ENCODE measurements around the gene HAPLN2. TPM values are rescaled to one million over a fixed set of nuclear protein-coding genes. Genes with fewer than 3 reads are reported as not detected.

Gene HAPLN2
- total RNA-seq, 2 experiments from 2014 or later: not detected

DNA sequence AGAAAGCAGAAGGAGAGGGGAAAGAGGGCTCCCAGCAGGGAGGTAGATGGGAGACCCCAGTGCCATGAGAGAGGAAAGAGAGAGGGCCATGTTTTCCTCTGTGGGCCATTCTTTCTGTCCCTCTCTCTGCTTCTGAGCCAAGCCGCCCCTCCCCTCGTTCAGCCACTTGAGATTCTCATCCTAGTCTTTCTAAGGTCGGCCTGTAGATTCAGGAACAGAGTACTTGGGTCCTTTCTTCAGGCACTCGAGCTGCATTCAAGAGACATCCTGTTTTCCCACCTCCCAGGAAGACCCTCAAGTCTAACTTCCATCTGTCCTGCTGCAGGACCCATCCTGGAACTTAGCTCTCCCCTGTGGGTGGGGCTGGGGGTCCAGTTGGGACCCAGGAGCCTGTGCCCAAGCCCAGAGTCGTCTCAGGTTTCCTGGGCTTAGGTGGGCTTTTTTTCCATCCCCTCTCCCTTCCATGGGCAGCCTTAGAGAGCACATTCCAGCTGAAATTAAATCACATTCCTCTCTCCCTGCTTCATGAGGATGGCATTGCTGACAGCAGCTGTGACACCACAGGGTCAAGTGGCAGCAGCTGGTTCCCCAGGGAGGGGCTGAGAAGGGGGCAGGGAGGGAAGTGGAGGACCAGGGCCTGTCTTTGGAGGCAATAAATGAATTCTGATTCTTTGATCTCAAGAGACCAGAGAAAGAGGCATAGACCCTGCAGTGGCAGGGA, 45.0 kb downstream of the HAPLN2 start:
- POLR2A ChIA-PET: no interaction called here

DNA sequence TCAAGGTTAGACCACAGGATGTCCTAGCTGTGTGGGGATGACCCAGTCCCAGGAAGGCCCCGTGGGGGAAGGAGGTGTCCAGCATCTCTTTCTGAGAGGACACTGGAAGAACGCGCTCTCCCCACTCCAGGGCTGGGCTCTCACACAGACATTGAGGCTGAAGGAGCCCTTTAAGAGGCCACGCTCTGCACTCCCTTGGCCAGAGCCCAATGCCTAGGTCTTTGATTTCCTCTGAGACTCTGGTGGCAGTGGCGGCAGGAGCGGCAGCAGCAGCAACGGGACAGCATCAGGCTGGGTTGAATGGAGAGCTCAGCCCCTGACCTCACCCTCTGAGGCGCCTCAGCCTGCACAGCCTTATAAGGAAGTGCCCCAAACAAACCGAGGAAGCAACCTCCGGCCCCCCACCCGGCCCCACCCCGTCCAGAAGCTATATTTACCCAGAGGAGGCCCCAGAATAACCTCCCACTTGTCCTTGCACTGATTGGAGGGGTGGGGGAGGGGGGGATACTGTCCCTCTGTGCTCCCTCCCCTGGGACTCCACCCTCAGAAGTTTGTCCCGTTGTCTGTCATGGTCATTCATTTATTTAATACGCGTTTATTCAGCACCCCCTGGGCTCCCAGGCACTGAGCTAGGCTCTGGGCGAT, 45.7 kb downstream of the HAPLN2 start:
- POLR2A ChIA-PET: no interaction called here
- CTCF ChIA-PET: interaction anchor here (0.7 to 1.4 kb wide), 5 partner anchors 11 to 41 kb away, joined by 3 read pairs; no protein-coding TSS in a partner anchor

More for the DNA sequence above, 45.0 kb downstream of the HAPLN2 start:
- CTCF ChIA-PET: interaction anchor here (1.0 to 1.4 kb wide), 4 partner anchors 12 to 42 kb away, joined by 3 read pairs; no protein-coding TSS in a partner anchor

DNA sequence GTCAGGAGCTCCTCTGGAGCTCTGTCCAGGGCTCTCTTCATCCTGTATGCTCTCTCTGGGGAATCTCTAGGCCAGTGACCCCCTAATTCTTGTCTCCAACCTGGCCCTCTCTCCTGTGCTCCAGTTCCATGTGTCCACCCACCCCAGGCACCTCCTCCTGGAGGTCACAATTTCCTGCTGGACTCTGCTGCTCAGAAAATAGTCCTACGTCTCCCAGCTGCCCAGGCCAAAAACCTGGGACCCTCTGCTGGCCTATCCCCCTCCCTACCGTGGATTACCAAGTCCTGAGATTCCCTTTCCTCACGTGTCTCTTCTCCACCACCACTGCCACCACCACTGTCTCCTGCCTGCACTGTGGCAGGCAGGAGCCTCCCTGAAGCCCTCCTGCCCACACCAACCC, 46.3 kb downstream of the HAPLN2 start:
- POLR2A ChIA-PET: no interaction called here

DNA sequence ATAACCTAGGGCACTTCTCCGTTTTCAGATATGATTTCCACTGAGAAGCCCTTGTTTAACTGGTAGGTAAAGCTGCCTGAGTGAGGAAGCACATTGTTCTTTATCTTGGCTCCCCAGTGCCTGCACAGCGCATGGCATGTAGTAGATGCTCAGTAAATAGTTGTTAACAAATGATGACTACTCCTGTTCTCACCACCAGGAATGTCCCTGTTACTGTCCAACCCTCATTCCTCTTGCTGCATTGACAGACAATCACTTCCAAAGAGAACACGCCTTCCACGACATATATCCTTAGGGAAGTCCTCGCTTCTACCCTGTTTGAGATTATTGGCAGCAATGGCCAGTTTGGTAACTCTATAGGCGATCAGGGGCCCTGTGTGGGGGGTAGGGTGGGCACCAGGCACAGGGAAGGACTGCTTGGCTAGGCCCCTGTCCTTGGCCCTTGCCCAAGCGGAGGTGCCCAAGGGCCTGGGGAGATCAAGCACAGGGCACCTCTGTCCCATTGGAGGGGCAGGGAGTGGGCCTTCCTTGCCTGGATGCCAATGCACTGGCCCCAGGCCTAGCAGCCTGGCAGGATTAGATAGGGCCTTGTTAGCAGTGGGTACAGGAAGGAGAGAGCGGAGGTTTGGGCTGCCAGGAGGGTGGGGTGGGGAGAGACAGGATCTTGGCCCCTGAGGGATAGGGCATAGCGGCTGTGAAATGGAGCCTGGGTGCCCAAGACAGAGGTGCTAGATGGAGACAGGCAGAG, 47.8 kb downstream of the HAPLN2 start:
- ChIA-PET POLR2A (interaction anchor here (0.6 kb wide), 1 partner anchor 142 kb away, joined by 3 read pairs; no protein-coding TSS in a partner anchor), CTCF (interaction anchor here (0.8 to 3.6 kb wide), 2 partner anchors 7 to 22 kb away, joined by 3 to 11 read pairs; no protein-coding TSS in a partner anchor)

More for the DNA sequence above, 46.3 kb downstream of the HAPLN2 start:
- CTCF ChIA-PET: interaction anchor here (0.7 to 3.6 kb wide), 3 partner anchors 23 to 24 kb away, joined by 3 to 11 read pairs (median 3); no protein-coding TSS in a partner anchor

DNA sequence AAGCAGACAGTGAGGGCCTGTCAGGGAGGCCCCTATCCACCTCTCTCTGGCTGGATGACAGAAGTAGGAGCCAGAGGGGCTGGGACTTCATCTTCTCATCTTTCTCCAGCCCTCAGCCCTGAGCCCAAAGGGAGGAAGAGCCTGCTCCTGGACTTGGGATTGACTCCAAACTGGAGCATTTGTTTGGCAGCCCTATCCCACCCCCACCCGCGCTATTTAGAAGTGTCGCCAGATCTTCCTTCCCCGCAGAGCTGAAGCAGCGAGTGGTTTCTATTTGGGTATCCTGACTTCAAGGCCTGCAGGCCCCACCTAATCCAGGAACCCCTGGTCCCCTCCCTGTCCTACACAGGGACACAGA, 48.4 kb downstream of the HAPLN2 start:
- ChIA-PET CTCF (interaction anchor here (0.8 to 3.6 kb wide), 2 partner anchors 8 to 22 kb away, joined by 3 to 11 read pairs; no protein-coding TSS in a partner anchor), POLR2A (no interaction called here)

DNA sequence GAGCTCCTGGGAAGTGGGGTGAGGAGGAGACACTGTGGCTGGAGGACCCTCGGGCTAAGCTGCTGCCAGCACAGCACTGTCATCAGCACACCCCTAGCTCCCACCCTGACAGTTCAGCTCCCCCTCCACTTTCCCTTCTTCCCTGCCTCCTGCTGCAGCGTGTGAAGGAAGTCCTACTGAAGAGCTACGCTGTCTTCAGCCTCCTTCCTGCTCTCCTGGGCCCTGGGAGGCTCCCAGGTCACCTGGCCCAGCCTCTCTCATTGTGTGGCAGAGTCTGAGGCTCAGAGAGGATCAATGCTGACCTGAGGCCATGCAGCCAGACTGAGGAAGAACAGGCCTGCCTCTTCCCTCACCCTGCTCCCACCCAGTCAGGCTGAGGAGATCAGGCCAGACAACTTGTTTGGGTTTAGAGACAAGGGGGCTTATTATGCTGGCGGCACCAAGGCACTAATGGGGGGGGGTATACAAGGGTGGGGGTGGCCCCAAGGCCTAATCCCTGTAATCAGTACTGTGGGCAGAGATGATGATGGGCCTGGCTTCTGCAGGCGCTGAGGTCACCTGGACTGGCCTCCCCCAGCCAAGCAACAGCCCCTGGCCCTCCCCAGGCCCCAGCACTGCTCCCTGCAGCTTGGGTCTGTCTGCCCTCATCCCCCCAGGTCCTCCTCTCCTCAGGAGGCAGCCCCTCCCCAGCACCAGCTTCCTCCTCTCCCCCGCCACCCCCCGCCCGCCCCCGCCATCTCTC, 48.9 kb downstream of the HAPLN2 start:
- CTCF ChIA-PET: interaction anchor here (0.8 to 3.6 kb wide), 2 partner anchors 9 to 21 kb away, joined by 3 to 11 read pairs; no protein-coding TSS in a partner anchor
- POLR2A ChIA-PET: no interaction called here

- ChIA-PET CTCF (interaction anchor here (3.6 kb wide), 1 partner anchor 20 kb away, joined by 11 read pairs; no protein-coding TSS in a partner anchor), POLR2A (no interaction called here)
These were observed 49.8 kb downstream of the HAPLN2 start for GRCh38 chr1:156668801-156669637.

GRCh38 chr1:156669794-156670193, 50.6 kb downstream of the HAPLN2 start:
- ChIA-PET CTCF (interaction anchor here (0.5 to 1.0 kb wide), 3 partner anchors 20 to 70 kb away, joined by 3 to 5 read pairs (median 5); no protein-coding TSS in a partner anchor), POLR2A (no interaction called here)

- ChIA-PET POLR2A (no interaction called here), CTCF (interaction anchor here (0.6 to 1.6 kb wide), 3 partner anchors 12 to 70 kb away, joined by 5 read pairs; no protein-coding TSS in a partner anchor)
These were observed 51.1 kb downstream of the HAPLN2 start for GRCh38 chr1:156670359-156670758.

DNA sequence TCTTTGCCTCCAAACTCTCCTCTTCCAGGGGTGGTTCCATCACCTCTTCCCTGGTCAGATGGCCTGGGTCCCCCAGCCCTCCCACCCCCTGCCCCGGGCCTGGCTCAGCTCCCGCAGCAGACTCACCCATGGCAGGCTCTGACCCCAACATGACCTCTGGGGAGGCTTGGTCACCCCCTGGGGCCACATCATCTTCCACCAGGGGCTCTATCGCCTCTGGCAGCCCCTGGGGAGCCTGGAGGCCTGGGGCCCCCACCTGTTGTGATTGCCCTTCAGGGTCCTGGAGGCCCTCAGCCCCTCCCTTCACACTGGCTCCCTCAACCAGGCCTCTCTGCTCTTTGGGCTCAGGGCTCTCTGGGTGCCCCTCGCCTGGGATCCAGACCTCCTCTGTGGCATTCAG, 51.6 kb downstream of the HAPLN2 start:
- POLR2A ChIA-PET: no interaction called here
- CTCF ChIA-PET: interaction anchor here (1.6 kb wide), 1 partner anchor 13 kb away, joined by 5 read pairs; no protein-coding TSS in a partner anchor

DNA sequence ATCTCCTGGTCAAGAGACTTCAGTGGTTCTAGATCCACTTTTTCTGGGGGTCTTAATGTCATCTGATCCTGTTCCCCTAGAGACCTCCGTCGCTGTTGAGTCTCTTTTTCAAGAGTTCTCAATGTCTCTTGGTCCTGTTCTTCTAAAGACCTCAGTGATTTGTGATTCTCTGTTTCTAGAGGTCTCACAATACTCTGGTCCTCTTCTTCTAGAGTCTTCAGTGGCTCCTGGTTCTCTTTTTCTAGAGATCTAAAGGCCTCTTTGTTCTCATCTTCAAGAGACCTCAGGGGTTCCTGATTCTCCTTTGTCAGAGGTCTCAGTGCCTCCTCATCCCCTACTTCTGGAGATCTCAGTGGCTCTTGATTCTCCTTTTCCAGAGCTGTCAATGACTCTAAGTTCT, 52.6 kb downstream of the HAPLN2 start:
- CTCF ChIA-PET: interaction anchor here (1.5 to 1.6 kb wide), 2 partner anchors 12 to 14 kb away, joined by 3 to 5 read pairs; no protein-coding TSS in a partner anchor
- POLR2A ChIA-PET: no interaction called here

- CTCF ChIA-PET: interaction anchor here (0.9 to 1.6 kb wide), 2 partner anchors 14 to 17 kb away, joined by 3 to 5 read pairs; no protein-coding TSS in a partner anchor
- POLR2A ChIA-PET: no interaction called here
These were observed 54.3 kb downstream of the HAPLN2 start for GRCh38 chr1:156673387-156674121.

Other genes starting within 250 kb of the HAPLN2 start
- gene MEF2D, start 118.6 kb upstream of the HAPLN2 start, total RNA-seq: 10 to 100 TPM; 30.8 to 31.8 TPM
- gene IQGAP3, start 46.9 kb upstream of the HAPLN2 start, total RNA-seq: 1 to 10 TPM; 8.6 to 9.3 TPM
- gene TTC24, start 39.7 kb upstream of the HAPLN2 start, total RNA-seq: 10 to 100 TPM in 1 of 2 experiments, 1 to 10 TPM in 1; 9.3 to 10.7 TPM
- gene NAXE, start 27.6 kb upstream of the HAPLN2 start, total RNA-seq: 10 to 100 TPM; 66.3 to 73.9 TPM
- gene GPATCH4, start 17.9 kb upstream of the HAPLN2 start, total RNA-seq: 100 to 1,000 TPM; 109 to 113 TPM
- gene BCAN, start 22.7 kb downstream of the HAPLN2 start, total RNA-seq: not detected
- not detected for gene NES, start 58.0 kb downstream of the HAPLN2 start, total RNA-seq
- under 1 TPM; 0.78 to 0.89 TPM for gene CRABP2, start 86.2 kb downstream of the HAPLN2 start, total RNA-seq
- 10 to 100 TPM; 29.0 to 33.3 TPM for gene METTL25B, start 109.1 kb downstream of the HAPLN2 start, total RNA-seq
- gene ISG20L2, start 109.4 kb downstream of the HAPLN2 start, total RNA-seq: 10 to 100 TPM; 69.9 to 78.5 TPM
- gene MRPL24, start 121.7 kb downstream of the HAPLN2 start, total RNA-seq: 100 to 1,000 TPM; 115 to 122 TPM
- gene HDGF, start 132.3 kb downstream of the HAPLN2 start, total RNA-seq: 100 to 1,000 TPM; 303 to 315 TPM
- gene PRCC, start 148.1 kb downstream of the HAPLN2 start, total RNA-seq: 10 to 100 TPM; 90.3 to 99.2 TPM
- gene SH2D2A, start 197.4 kb downstream of the HAPLN2 start, total RNA-seq: 100 to 1,000 TPM; 233 to 237 TPM
- gene INSRR, start 239.7 kb downstream of the HAPLN2 start, total RNA-seq: not detected
- gene NTRK1, start 241.4 kb downstream of the HAPLN2 start, total RNA-seq: 1 to 10 TPM; 3.5 to 3.6 TPM